ENCODE measurements around the gene LYRM1. TPM values are rescaled to one million over a fixed set of nuclear protein-coding genes. Genes with fewer than 3 reads are reported as not detected.
"Not testable (repeated sequence)": the region's sequence is repeated elsewhere in the genome, so short reads cannot be mapped to it uniquely, and the experiment has no call there.

LYRM1 gene
- total and polyA plus RNA-seq, 10 of the 15 experiments (the other 5 are each of a cell fraction or from before 2014, with no cell fraction given): 18.4 to 54.4 (median 38.0) TPM

DNA sequence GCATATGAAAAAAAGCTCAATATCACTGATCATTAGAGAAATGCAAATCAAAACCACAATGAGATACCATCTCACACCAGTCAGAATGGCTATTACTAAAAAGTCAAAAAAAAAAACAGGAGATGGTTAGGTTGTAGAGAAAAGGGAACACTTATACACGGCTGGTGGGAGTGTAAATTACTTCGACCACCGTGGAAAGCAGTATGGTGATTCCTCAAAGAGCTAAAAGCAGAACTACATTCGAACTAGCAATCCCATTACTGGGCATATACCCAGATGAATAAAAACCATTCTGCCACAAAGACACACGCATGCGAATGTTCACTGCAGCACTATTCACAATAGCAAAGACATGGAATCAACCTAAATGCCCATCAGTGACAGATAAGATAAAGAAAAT lies 36.2 kb upstream of the LYRM1 start:
- FAIRE-seq: not testable (repeated sequence)

More for the DNA sequence above, 36.2 kb upstream of the LYRM1 start:
- intact Hi-C loops (cut with micrococcal nuclease; ENCODE audit: unreplicated experiment); DNase-seq (ENCODE audit: low read depth, low spot score); in situ Hi-C loops (cut with MboI); H3K9ac ChIP-seq (ENCODE audit: control insufficient read depth, insufficient read depth, low read length); H3K9me3 ChIP-seq (replicated peaks; ENCODE audit: control insufficient read depth, insufficient read depth, low read length); H2AFZ ChIP-seq (ENCODE audit: control insufficient read depth, low read depth, low read length); H3K36me3 ChIP-seq (ENCODE audit: control insufficient read depth in 2 of 2, insufficient read depth in 2 of 2, low read length in 1 of 2); H3K4me2 ChIP-seq (ENCODE audit: control insufficient read depth, insufficient read depth); H4K20me1 ChIP-seq (ENCODE audit: control insufficient read depth, insufficient read depth); BruUV-seq (replicated peaks); H3K27me3 ChIP-seq (replicated peaks in 1 of 2; ENCODE audit: control insufficient read depth in 2 of 2, insufficient read depth in 2 of 2, low read length in 1 of 2); H3K4me3 ChIP-seq: not testable (repeated sequence)
- TF ChIP-seq, protein P1, sequence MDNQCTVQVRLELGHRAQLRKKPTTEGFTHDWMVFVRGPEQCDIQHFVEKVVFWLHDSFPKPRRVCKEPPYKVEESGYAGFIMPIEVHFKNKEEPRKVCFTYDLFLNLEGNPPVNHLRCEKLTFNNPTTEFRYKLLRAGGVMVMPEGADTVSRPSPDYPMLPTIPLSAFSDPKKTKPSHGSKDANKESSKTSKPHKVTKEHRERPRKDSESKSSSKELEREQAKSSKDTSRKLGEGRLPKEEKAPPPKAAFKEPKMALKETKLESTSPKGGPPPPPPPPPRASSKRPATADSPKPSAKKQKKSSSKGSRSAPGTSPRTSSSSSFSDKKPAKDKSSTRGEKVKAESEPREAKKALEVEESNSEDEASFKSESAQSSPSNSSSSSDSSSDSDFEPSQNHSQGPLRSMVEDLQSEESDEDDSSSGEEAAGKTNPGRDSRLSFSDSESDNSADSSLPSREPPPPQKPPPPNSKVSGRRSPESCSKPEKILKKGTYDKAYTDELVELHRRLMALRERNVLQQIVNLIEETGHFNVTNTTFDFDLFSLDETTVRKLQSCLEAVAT (IDR thresholded peaks at IDR 0.05): peak; percentile 33; the same call in 1 of the 2 replicates
- 0 out of 4 replicates have a peak, but pooled peaks of 1 of the 2 experiments have one; percentile 11 for TF ChIP-seq IKZF2 (IDR thresholded peaks at IDR 0.05)
- peak; percentile 63; the same call in 1 of the 2 replicates for TF ChIP-seq MTA2 (IDR thresholded peaks at IDR 0.05; ENCODE audit: low read depth)
- ChIA-PET POLR2A (interaction anchor here (0.8 to 5.3 kb wide), 4 partner anchors 10 to 47 kb away, joined by 4 to 44 read pairs (median 8); no protein-coding TSS in a partner anchor), CTCF (interaction anchor here (1.0 to 6.8 kb wide), 3 partner anchors 11 to 16 kb away, joined by 3 to 51 read pairs (median 40); no protein-coding TSS in a partner anchor), RAD21 (ENCODE audit: unreplicated experiment) (interaction anchor here (1.3 to 6.0 kb wide), 4 partner anchors 10 to 35 kb away, joined by 3 to 48 read pairs (median 18); partner anchors contain the start of genes DCUN1D3 and LYRM1), SMC1A (ENCODE audit: uncharacterized antibody, unreplicated experiment) (interaction anchor here (0.7 to 6.1 kb wide), 11 partner anchors 10 to 100 kb away, joined by 3 to 83 read pairs (median 9); partner anchors contain the start of genes DCUN1D3 and LYRM1)
- WGBS (ENCODE audit: insufficient coverage, insufficient replicate concordance, low lambda C conversion rate, missing lambda C conversion rate): 42% methylated on average over 6 of the region's 6 CpGs
- Histone ChIP-seq H3K4me1 (ENCODE audit: control insufficient read depth, insufficient read depth, low read length) (peaks cover 28% of the 10 kb centered on the region), H3K79me2 (ENCODE audit: control insufficient read depth, insufficient read depth, low read length) (peaks cover 16% of the 10 kb centered on the region), H3K27ac (ENCODE audit: control insufficient read depth, insufficient read depth) (peak overlapping the region; percentile 98)
- peak; percentile 14; the same call in 2 of the 3 replicates for ATAC-seq

All from GM12878 (cell line).